Muscle of arm (tissue), 12 donors: ENCODE measurements around the gene LHPP. TPM values are rescaled to one million over a fixed set of nuclear protein-coding genes. Genes with fewer than 3 reads are reported as not detected.

ENCODE experiments used
- DNase-seq: peaks from one replicate; pipeline ENCODE4 v3.0.0-alpha.2; 2013
- polyA plus RNA-seq, 12 donors: library from polyadenylated mRNA; unstranded; fragments of 120-200 nt; gene quantifications; one replicate each; pipeline ENCODE4 v1.2.1, GENCODE V29; 2013; ENCODE audit not compliant: insufficient read length in 12 of 12

Gene LHPP
- polyA plus RNA-seq, 12 donors = 5.0 to 12.9 (median 6.6) TPM; not detected in 1

DNA sequence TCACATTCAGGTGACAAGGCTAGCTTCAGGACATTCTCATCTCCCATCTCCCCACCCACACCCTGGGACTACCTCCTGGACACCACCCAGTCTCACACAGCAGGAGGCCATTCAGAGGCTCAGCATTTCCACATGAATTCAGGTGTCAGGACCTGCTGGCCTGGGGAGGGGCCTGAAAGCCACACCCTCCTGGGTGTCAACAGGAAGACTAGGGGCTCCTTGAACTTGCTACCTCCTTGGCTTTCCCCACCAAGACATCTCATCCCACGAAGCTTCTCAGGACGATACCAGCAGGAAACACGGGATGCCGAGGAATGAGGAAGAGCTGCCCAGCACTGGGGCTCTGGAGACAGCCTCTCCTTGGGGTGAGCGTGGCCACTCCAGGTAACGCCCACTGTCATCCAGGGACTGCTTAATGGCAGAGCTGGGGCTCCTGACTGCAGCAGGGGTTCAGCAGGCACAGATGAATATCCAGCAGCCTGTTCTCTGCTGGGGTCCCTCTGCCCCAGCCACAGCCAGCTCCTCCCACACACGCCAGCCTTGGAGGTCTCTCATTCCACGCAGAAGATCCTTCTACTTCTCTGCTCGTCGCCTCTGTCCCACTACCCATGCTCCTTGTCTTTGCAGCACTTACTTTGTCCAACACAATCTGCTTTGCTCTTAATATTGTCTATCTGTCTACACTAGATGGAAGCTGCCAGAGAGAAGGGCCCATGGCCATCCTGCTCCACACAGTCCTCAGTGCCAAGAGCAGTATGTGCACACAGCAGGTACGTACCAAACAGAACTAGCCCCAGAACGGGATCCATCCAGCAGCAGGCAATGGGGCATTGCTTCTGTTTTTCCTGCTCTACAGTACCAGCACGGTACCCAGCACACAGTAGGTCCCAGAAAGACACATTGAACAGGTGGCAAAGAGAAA, 193.8 kb downstream of the LHPP start:
- no peak for DNase-seq

DNA sequence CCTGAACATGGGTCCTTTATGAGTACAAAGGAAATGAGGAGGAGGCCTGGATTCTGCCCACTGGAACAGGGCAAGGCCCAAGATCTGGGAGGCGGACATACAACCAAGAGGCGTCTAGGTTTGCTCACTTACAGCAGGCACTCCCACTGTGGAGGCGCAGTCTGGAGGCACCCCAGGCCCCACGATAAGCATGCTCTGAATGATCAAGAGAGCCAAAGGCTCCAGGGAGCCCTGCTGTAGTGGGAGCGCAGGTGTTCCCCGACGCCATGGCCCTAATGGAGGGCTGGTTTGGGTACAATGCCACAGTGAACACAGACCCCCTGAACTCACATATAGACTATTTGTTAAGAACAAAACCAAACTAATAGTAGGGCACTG, 194.5 kb downstream of the LHPP start:
- DNase-seq = no peak

DNA sequence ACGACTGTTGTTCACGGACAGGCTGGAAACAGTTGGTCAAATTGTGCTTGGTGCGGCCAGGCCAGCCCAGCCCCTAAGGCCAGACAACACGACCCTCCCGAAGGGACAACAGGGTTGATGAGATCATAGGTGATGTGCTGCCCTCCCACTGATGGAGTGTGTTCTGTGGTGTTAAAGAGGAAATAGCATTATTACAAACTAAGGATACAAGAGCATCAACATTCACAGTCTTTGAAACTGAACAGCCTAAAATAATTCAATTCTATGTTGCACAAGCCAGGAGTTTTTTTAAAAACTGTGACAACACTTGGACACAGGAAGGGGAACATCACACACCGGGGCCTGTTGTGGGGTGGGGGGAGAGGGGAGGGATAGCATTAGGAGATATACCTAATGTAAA, 194.9 kb downstream of the LHPP start:
- DNase-seq = no peak

DNA sequence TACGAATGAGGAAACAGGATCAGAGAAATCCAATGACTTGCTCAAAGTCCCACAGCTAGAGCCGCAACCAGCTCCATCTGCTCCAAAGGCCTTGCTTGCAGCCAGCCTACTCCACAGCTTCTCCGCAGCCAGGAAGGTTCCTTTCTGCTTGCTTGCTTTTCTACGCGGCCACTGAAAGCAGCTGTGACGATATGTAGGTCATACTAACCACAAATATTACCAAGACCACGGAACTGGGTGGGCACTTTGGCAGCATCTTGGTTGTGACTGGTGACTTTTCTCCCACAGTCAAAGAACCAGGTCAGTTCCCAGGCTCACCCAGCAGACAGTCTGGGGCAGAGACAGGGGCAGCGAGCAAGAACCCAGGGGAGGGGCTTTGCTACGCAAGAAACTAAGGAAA, 196.2 kb downstream of the LHPP start:
- no peak for DNase-seq

DNA sequence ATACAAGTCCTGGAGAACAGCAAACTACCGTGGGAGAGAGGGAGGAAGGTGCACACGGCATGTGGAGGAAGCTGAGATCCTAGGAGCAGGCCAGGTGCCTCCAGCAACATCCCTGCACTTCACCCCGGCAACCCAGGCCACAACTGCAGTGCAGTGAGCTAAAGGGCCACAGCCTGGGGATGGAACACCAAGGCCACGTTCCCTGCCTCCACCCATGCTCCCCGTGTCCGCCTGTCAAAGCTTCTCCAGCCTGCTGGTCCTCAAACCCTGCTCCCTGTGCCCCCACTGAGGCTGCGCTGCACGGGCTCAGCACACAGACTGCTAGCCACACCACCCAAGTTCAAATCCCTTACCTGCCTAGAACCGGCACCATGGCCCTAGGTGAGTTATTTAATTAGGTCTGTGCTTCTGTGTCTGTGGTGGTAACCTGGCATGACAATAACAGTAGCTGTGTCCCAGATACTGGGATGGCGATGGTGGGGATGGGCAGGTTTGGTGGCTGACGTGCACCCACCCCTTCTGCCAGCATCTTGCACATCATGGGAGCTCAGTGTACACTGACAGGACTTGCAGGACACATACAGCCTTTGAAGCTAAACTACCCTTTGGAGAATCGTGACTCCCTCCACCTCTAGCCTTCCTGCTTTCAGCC, 197.1 kb downstream of the LHPP start:
- DNase-seq = no peak

DNA sequence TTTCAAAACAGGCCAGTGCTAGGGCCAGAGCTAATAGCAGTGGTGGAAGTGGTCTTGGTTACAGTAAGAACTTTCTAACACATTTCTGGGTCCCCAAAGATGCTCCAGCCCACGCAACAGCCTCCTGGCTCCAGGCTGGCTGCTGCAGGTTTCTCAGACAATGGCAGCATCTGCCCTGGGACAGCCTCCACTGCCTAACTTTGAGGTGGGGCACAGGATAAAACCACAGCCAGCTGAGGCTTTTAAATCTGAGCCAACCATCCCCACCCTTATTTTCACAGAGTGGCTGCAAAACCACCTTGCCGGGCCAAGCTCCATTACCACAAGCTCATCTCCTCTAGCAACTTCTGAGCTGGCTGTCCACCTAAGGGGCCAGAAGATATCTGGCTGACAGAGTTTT, 197.8 kb downstream of the LHPP start:
- DNase-seq = no peak

DNA sequence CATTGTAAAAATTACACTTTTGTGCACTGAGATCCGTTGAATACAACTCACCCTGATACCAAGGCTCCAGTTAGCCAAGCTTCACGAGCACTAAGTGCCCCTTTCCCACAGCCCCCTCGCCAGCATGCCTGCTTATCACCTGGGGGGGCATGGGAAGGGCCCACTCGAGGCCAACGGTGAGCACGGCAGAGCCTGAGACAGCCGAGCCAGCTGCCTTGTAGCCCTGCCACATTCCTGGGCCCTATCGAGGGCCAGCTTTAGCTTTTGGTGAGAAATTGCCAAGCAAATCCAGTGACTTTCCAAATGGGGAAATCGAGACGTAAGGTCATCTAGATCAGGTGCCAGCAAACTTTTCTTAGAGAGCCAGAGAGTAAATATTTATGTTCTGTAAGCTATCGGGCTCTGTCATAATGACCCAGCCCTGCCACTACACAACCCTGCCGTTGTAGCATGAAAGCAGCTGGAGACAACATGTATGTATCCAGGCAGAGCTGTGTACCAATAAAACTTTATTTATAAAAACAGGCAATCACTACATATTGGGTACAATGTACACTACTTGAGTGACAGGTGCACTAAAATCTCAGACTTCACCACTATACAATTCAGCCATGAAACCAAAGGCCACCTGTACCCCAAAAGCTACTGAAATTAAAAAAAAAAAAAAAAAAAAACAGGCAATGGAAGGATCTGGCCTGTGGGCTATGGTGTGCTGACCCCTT, 198.9 kb downstream of the LHPP start:
- no peak for DNase-seq

DNA sequence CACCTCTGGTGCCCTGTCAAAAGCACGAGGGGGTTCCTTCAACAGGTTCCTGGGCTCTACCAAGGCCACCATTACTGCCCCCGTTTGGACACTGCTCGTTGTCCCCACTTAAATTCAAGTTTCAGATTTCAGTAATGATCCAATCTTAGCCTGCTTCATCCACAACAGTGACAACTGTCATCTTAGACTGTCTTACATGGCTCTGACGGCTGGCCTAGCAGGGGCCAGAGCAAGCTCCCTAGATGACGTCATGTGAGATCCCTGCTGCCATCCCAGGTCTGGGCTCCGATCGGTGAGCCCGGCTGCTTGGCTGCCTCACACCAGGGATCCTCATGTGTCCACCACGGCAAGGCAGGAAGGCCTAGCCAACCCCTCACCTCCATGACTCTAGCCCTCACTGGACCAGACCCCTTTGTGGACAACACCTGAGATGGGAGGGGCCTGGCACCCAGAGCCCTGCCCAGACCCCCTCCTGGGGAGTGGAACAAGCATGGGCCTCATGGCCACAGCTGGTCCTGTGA, 200.1 kb downstream of the LHPP start:
- DNase-seq = no peak

DNA sequence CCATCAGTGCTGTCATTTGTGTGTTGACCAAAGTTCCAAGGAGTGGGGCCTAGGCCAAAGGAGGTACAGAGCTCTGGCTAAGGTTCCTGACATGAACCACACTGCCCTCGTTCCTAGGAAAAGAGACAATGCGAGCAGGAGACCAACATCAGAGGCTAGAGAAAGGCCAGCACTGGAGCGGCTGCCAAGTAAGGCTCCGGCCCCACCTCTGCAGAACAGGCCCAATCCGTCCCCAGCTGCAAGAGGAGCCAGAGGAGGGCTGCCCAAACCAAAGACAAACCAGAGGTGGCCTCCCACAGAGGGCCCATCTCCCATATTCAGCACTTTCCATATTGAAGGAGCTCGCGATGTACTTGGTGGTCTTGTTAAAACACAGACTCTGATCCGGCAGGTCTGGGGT, 201.6 kb downstream of the LHPP start:
- no peak for DNase-seq

Other genes starting within 250 kb of the LHPP start
- 100 to 1,000 TPM in 1 of 12 donors, 10 to 100 TPM in 10, not detected in 1; 52.7 to 163 (median 77.7) TPM for gene OAT, start 42.9 kb upstream of the LHPP start, polyA plus RNA-seq
- gene NKX1-2, start 11.8 kb upstream of the LHPP start, polyA plus RNA-seq = not detected